ENCODE data around the gene KRTAP16-1. TPM values are rescaled to one million over a fixed set of nuclear protein-coding genes. Genes with fewer than 3 reads are reported as not detected.

Gene KRTAP16-1
- total RNA-seq, 1 experiment from 2014 or later, result not detected

DNA sequence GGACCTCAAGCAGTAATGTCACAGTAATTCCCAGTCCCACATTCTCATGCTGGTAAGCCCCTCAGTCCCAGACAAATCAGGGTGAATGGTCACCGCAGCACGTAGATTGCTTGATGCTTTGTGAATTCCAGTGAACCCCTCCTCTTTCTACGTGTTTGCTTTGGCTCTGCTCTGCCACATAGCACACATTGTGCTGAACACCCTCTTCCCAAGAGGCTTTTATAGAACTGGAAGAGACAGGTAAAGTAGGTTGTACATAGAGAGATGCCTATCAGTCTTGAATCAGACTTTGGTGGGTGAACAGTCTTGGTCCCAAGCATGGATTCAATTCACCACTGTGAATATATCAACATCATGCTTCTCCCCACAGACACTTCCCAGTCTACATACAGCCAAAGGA, 44.5 kb downstream of the KRTAP16-1 start:
- H3K79me2 ChIP-seq (ENCODE audit: low read depth), result no peaks in the 10 kb centered on the region
- H3K36me3 ChIP-seq (ENCODE audit: low read depth), result no peaks in the 10 kb centered on the region
- H3K9me2 ChIP-seq (ENCODE audit: insufficient read depth), result no peaks in the 10 kb centered on the region
- no peak overlapping the region for H3K4me2 ChIP-seq
- intact Hi-C loops (cut with micrococcal nuclease; ENCODE audit: unreplicated experiment), result no loop called here
- peaks cover 12% of the 10 kb centered on the region for H3K4me1 ChIP-seq (replicated peaks; ENCODE audit: insufficient read depth)
- BruUV-seq (replicated peaks), result no TSS peak
- H3K9me3 ChIP-seq (ENCODE audit: insufficient read depth, low read depth), result no peaks in the 10 kb centered on the region
- ChIA-PET POLR2A (ENCODE audit: unreplicated experiment) (no interaction called here), CTCF (no interaction called here)
- H3K4me3 ChIP-seq, result no peak overlapping the region
- no peaks in the 10 kb centered on the region for H3K27me3 ChIP-seq (ENCODE audit: insufficient read depth, low read depth)
- H3K27ac ChIP-seq, result no peak overlapping the region
- no peak for TF ChIP-seq EZH2 (IDR thresholded peaks at IDR 0.05; ENCODE audit: low read depth)
- TF ChIP-seq, protein P1, sequence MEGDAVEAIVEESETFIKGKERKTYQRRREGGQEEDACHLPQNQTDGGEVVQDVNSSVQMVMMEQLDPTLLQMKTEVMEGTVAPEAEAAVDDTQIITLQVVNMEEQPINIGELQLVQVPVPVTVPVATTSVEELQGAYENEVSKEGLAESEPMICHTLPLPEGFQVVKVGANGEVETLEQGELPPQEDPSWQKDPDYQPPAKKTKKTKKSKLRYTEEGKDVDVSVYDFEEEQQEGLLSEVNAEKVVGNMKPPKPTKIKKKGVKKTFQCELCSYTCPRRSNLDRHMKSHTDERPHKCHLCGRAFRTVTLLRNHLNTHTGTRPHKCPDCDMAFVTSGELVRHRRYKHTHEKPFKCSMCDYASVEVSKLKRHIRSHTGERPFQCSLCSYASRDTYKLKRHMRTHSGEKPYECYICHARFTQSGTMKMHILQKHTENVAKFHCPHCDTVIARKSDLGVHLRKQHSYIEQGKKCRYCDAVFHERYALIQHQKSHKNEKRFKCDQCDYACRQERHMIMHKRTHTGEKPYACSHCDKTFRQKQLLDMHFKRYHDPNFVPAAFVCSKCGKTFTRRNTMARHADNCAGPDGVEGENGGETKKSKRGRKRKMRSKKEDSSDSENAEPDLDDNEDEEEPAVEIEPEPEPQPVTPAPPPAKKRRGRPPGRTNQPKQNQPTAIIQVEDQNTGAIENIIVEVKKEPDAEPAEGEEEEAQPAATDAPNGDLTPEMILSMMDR (conservative IDR thresholded peaks at IDR 0.05), result no peak
- no peak overlapping the region for H2AFZ ChIP-seq
- H3F3A ChIP-seq (ENCODE audit: insufficient read depth, low read depth), result no peaks in the 10 kb centered on the region
- no peak for DNase-seq
- no peaks in the 10 kb centered on the region for H4K20me1 ChIP-seq (ENCODE audit: insufficient read depth)

DNA sequence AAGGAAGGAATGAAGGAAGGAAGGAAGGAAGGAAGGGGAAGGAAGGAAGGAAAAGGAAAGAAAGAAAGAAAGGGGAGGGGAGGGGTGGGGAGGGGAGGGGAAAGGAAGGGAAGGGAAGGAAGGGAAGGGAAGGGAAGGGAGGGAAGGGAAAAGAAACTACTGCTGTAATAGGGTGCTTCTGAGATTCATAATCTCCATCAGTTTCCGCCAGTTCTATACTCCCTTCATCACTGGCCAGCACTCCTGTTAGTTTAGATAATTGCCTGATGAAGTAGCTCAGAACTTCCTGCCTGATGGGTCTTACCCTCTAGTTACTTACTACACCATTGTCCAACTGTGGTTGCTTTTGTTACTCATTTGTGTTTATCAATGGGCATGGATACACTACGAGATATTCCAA, 45.9 kb downstream of the KRTAP16-1 start:
- intact Hi-C loops (cut with micrococcal nuclease; ENCODE audit: unreplicated experiment), result no loop called here
- H3K27me3 ChIP-seq (ENCODE audit: insufficient read depth, low read depth), result no peaks in the 10 kb centered on the region
- no peaks in the 10 kb centered on the region for H3K36me3 ChIP-seq (ENCODE audit: low read depth)
- no peak overlapping the region for H3K4me2 ChIP-seq
- H4K20me1 ChIP-seq (ENCODE audit: insufficient read depth), result no peaks in the 10 kb centered on the region
- H3K79me2 ChIP-seq (ENCODE audit: low read depth), result no peaks in the 10 kb centered on the region
- H3K9me3 ChIP-seq (ENCODE audit: insufficient read depth, low read depth), result no peaks in the 10 kb centered on the region
- no TSS peak for BruUV-seq (replicated peaks)
- H2AFZ ChIP-seq, result no peak overlapping the region
- ChIA-PET CTCF (interaction anchor here (0.6 kb wide), 1 partner anchor 65 kb away, joined by 3 read pairs; no protein-coding TSS in a partner anchor), POLR2A (ENCODE audit: unreplicated experiment) (interaction anchor here (0.5 kb wide), 1 partner anchor 295 kb away, joined by 4 read pairs; no protein-coding TSS in a partner anchor)
- no peak overlapping the region for H3K4me3 ChIP-seq
- no peak for TF ChIP-seq EZH2 (IDR thresholded peaks at IDR 0.05; ENCODE audit: low read depth)
- TF ChIP-seq, protein P1 (conservative IDR thresholded peaks at IDR 0.05), result no peak
- no peak for DNase-seq
- no peak overlapping the region for H3K27ac ChIP-seq
- H3F3A ChIP-seq (ENCODE audit: insufficient read depth, low read depth), result no peaks in the 10 kb centered on the region
- H3K9me2 ChIP-seq (ENCODE audit: insufficient read depth), result no peaks in the 10 kb centered on the region
- peaks cover 11% of the 10 kb centered on the region for H3K4me1 ChIP-seq (replicated peaks; ENCODE audit: insufficient read depth)

DNA sequence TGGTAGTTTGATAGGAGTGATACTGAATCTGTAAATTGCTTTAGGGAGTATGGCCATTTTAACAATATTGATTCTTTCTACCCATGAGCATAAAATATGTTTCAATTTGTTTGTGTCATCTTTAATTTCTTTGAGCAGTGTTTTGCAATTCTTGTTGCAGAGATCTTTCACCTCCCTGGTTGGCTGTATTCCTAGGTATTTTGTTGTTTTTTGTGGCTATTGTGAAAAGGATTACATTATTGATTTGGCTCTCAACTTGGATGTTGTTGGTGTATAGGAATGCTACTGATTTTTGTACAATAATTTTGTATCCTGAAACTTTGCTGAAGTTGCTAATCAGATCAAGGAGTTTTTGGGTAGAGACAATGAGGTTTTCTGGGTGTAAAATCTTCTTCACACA, 50.7 kb downstream of the KRTAP16-1 start:
- ChIA-PET POLR2A (ENCODE audit: unreplicated experiment) (no interaction called here), CTCF (no interaction called here)
- no peak overlapping the region for H2AFZ ChIP-seq
- H3K9me2 ChIP-seq (ENCODE audit: insufficient read depth), result no peaks in the 10 kb centered on the region
- TF ChIP-seq, protein P1 (conservative IDR thresholded peaks at IDR 0.05), result no peak
- TF ChIP-seq EZH2 (IDR thresholded peaks at IDR 0.05; ENCODE audit: low read depth), result no peak
- intact Hi-C loops (cut with micrococcal nuclease; ENCODE audit: unreplicated experiment), result no loop called here
- no peaks in the 10 kb centered on the region for H3K9me3 ChIP-seq (ENCODE audit: insufficient read depth, low read depth)
- no peaks in the 10 kb centered on the region for H3K36me3 ChIP-seq (ENCODE audit: low read depth)
- no peaks in the 10 kb centered on the region for H4K20me1 ChIP-seq (ENCODE audit: insufficient read depth)
- H3K4me2 ChIP-seq, result no peak overlapping the region
- H3K79me2 ChIP-seq (ENCODE audit: low read depth), result no peaks in the 10 kb centered on the region
- no peaks in the 10 kb centered on the region for H3K27me3 ChIP-seq (ENCODE audit: insufficient read depth, low read depth)
- H3F3A ChIP-seq (ENCODE audit: insufficient read depth, low read depth), result no peaks in the 10 kb centered on the region
- no peak overlapping the region for H3K4me3 ChIP-seq
- no peak overlapping the region for H3K27ac ChIP-seq
- no TSS peak for BruUV-seq (replicated peaks)
- H3K4me1 ChIP-seq (replicated peaks; ENCODE audit: insufficient read depth), result no peaks in the 10 kb centered on the region
- DNase-seq, result no peak

Other genes starting within 250 kb of the KRTAP16-1 start
- gene KRTAP2-3, start 249.2 kb downstream of the KRTAP16-1 start, total RNA-seq (2021), result 0.57 TPM in 1 of 2 replicates, not detected in the other
- gene KRTAP2-4, start 243.4 kb downstream of the KRTAP16-1 start, total RNA-seq (2021), result not detected in 2 replicates
- gene KRTAP4-7, start 225.2 kb downstream of the KRTAP16-1 start, total RNA-seq (2021), result not detected in 2 replicates
- gene KRTAP4-8, start 211.2 kb downstream of the KRTAP16-1 start, total RNA-seq (2021), result not detected in 2 replicates
- not detected in 2 replicates for gene KRTAP4-16, start 207.1 kb downstream of the KRTAP16-1 start, total RNA-seq (2021)
- gene KRTAP4-9, start 203.9 kb downstream of the KRTAP16-1 start, total RNA-seq (2021), result not detected in 2 replicates
- gene KRTAP4-11, start 190.9 kb downstream of the KRTAP16-1 start, total RNA-seq (2021), result not detected in 2 replicates
- gene KRTAP4-12, start 185.1 kb downstream of the KRTAP16-1 start, total RNA-seq (2021), result not detected in 2 replicates
- not detected in 2 replicates for gene KRTAP4-6, start 168.8 kb downstream of the KRTAP16-1 start, total RNA-seq (2021)
- not detected in 2 replicates for gene KRTAP4-5, start 159.5 kb downstream of the KRTAP16-1 start, total RNA-seq (2021)
- gene KRTAP4-4, start 148.6 kb downstream of the KRTAP16-1 start, total RNA-seq (2021), result not detected in 2 replicates
- gene KRTAP4-3, start 141.1 kb downstream of the KRTAP16-1 start, total RNA-seq (2021), result not detected in 2 replicates
- not detected in 2 replicates for gene KRTAP4-2, start 131.1 kb downstream of the KRTAP16-1 start, total RNA-seq (2021)
- gene KRTAP4-1, start 124.4 kb downstream of the KRTAP16-1 start, total RNA-seq (2021), result not detected in 2 replicates
- not detected in 2 replicates for gene KRTAP9-1, start 119.4 kb downstream of the KRTAP16-1 start, total RNA-seq (2021)
- gene KRTAP9-2, start 82.7 kb downstream of the KRTAP16-1 start, total RNA-seq (2021), result not detected in 2 replicates
- not detected in 2 replicates for gene KRTAP9-3, start 76.9 kb downstream of the KRTAP16-1 start, total RNA-seq (2021)
- not detected in 2 replicates for gene KRTAP9-8, start 71.3 kb downstream of the KRTAP16-1 start, total RNA-seq (2021)
- gene KRTAP9-4, start 59.6 kb downstream of the KRTAP16-1 start, total RNA-seq (2021), result not detected in 2 replicates
- not detected in 2 replicates for gene KRTAP9-9, start 53.9 kb downstream of the KRTAP16-1 start, total RNA-seq (2021)
- not detected in 2 replicates for gene KRTAP9-6, start 43.9 kb downstream of the KRTAP16-1 start, total RNA-seq (2021)
- not detected in 2 replicates for gene KRTAP9-7, start 33.6 kb downstream of the KRTAP16-1 start, total RNA-seq (2021)
- gene KRTAP29-1, start 6.5 kb downstream of the KRTAP16-1 start, total RNA-seq (2021), result not detected in 2 replicates
- gene KRTAP17-1, start 6.4 kb upstream of the KRTAP16-1 start, total RNA-seq (2021), result not detected in 2 replicates
- not detected in 2 replicates for gene KRT33A, start 41.5 kb upstream of the KRTAP16-1 start, total RNA-seq (2021)
- gene KRT33B, start 60.5 kb upstream of the KRTAP16-1 start, total RNA-seq (2021), result not detected in 2 replicates
- 0.45 and 1.4 TPM in 2 replicates for gene KRT34, start 73.0 kb upstream of the KRTAP16-1 start, total RNA-seq (2021)
- gene KRT31, start 88.3 kb upstream of the KRTAP16-1 start, total RNA-seq (2021), result not detected in 2 replicates
- gene KRT37, start 115.3 kb upstream of the KRTAP16-1 start, total RNA-seq (2021), result not detected in 2 replicates
- gene KRT38, start 131.7 kb upstream of the KRTAP16-1 start, total RNA-seq (2021), result not detected in 2 replicates
- gene KRT32, start 158.1 kb upstream of the KRTAP16-1 start, total RNA-seq (2021), result not detected in 2 replicates
- gene KRT35, start 171.8 kb upstream of the KRTAP16-1 start, total RNA-seq (2021), result not detected in 2 replicates
- gene KRT36, start 180.6 kb upstream of the KRTAP16-1 start, total RNA-seq (2021), result not detected in 2 replicates
- gene KRT13, start 196.3 kb upstream of the KRTAP16-1 start, total RNA-seq (2021), result 606 and 1,548 TPM in 2 replicates
- 41.9 and 49.9 TPM in 2 replicates for gene KRT15, start 209.6 kb upstream of the KRTAP16-1 start, total RNA-seq (2021)
- 1,811 and 2,277 TPM in 2 replicates for gene KRT19, start 219.0 kb upstream of the KRTAP16-1 start, total RNA-seq (2021)

All from PC-9 (cell line).